ENCODE data around the gene FAM25G.
"Not testable (repeated sequence)": the region's sequence is repeated elsewhere in the genome, so short reads cannot be mapped to it uniquely, and the experiment has no call there.

FAM25G gene

GRCh38 chr10:47491600-47491999 is at the start of gene FAM25G:
Gene FAM25G (minus strand): TSS chr10:47491700. CDS start chr10:47491674, 26 bp downstream.
- POLR2A ChIA-PET; DNase-seq (ENCODE audit: extremely low spot score); CTCF ChIA-PET: not testable (repeated sequence)

GRCh38 chr10:47536430-47536829 is 44.9 kb upstream of the FAM25G start:
- DNase-seq (ENCODE audit: extremely low spot score); POLR2A ChIA-PET; CTCF ChIA-PET: not testable (repeated sequence)

- POLR2A ChIA-PET; DNase-seq (ENCODE audit: extremely low spot score); CTCF ChIA-PET: not testable (repeated sequence)
Observed at GRCh38 chr10:47523475-47523874, 32.0 kb upstream of the FAM25G start, which contains the start of gene AGAP9. Gene AGAP9 (minus strand): TSS chr10:47523638. CDS start chr10:47523526, 112 bp downstream.

GRCh38 chr10:47502313-47502712 is 10.8 kb upstream of the FAM25G start:
- DNase-seq (ENCODE audit: extremely low spot score); CTCF ChIA-PET; POLR2A ChIA-PET: not testable (repeated sequence)

GRCh38 chr10:47494226-47494625 is 2.7 kb upstream of the FAM25G start:
- DNase-seq (ENCODE audit: extremely low spot score); CTCF ChIA-PET; POLR2A ChIA-PET: not testable (repeated sequence)

GRCh38 chr10:47489630-47490029 is 1.9 kb downstream of the FAM25G start:
- CTCF ChIA-PET; POLR2A ChIA-PET; DNase-seq (ENCODE audit: extremely low spot score): not testable (repeated sequence)

- DNase-seq (ENCODE audit: extremely low spot score); CTCF ChIA-PET; POLR2A ChIA-PET: not testable (repeated sequence)
Observed at GRCh38 chr10:47485943-47486342, 5.6 kb downstream of the FAM25G start.

- CTCF ChIA-PET, POLR2A ChIA-PET: not testable (repeated sequence)
Observed at GRCh38 chr10:47484786-47485185, 6.7 kb downstream of the FAM25G start.

GRCh38 chr10:47483923-47484322 is 7.6 kb downstream of the FAM25G start, which contains the start of gene ANXA8:
Gene ANXA8 (minus strand): TSS chr10:47484115. CDS start chr10:47483933, 182 bp downstream.
- CTCF ChIA-PET; DNase-seq (ENCODE audit: extremely low spot score); POLR2A ChIA-PET: not testable (repeated sequence)

More at GRCh38 chr10:47484786-47485185, 6.7 kb downstream of the FAM25G start:
- not testable (repeated sequence) for DNase-seq (ENCODE audit: extremely low spot score)

- POLR2A ChIA-PET, CTCF ChIA-PET: not testable (repeated sequence)
Observed at GRCh38 chr10:47482367-47482766, 9.1 kb downstream of the FAM25G start.

GRCh38 chr10:47481768-47482181 is 9.7 kb downstream of the FAM25G start:
- DNase-seq (ENCODE audit: extremely low spot score); CTCF ChIA-PET; POLR2A ChIA-PET: not testable (repeated sequence)

More at GRCh38 chr10:47482367-47482766, 9.1 kb downstream of the FAM25G start:
- not testable (repeated sequence) for DNase-seq (ENCODE audit: extremely low spot score)

- CTCF ChIA-PET; POLR2A ChIA-PET; DNase-seq (ENCODE audit: extremely low spot score): not testable (repeated sequence)
Observed at GRCh38 chr10:47481182-47481766, 10.2 kb downstream of the FAM25G start.

- POLR2A ChIA-PET; DNase-seq (ENCODE audit: extremely low spot score); CTCF ChIA-PET: not testable (repeated sequence)
Observed at GRCh38 chr10:47480133-47480532, 11.4 kb downstream of the FAM25G start.

- DNase-seq (ENCODE audit: extremely low spot score); POLR2A ChIA-PET; CTCF ChIA-PET: not testable (repeated sequence)
Observed at GRCh38 chr10:47478114-47478513, 13.4 kb downstream of the FAM25G start.

- DNase-seq (ENCODE audit: extremely low spot score); CTCF ChIA-PET; POLR2A ChIA-PET: not testable (repeated sequence)
Observed at GRCh38 chr10:47477078-47477477, 14.4 kb downstream of the FAM25G start.

GRCh38 chr10:47475101-47475500 is 16.4 kb downstream of the FAM25G start:
- CTCF ChIA-PET; POLR2A ChIA-PET; DNase-seq (ENCODE audit: extremely low spot score): not testable (repeated sequence)

- CTCF ChIA-PET, POLR2A ChIA-PET: not testable (repeated sequence)
Observed at GRCh38 chr10:47473516-47473915, 18.0 kb downstream of the FAM25G start.

GRCh38 chr10:47472647-47473046 is 18.9 kb downstream of the FAM25G start:
- POLR2A ChIA-PET; CTCF ChIA-PET; DNase-seq (ENCODE audit: extremely low spot score): not testable (repeated sequence)

More at GRCh38 chr10:47473516-47473915, 18.0 kb downstream of the FAM25G start:
- not testable (repeated sequence) for DNase-seq (ENCODE audit: extremely low spot score)

GRCh38 chr10:47472072-47472471 is 19.4 kb downstream of the FAM25G start:
- CTCF ChIA-PET; POLR2A ChIA-PET; DNase-seq (ENCODE audit: extremely low spot score): not testable (repeated sequence)

Measured in HEK293T (cell line).